NOMO-1 (cell line): Measurements from ENCODE around the gene CRYBA4.

Experiments
- DNase-seq, 2 experiments: peaks; one replicate each; lab custom pipeline; 2025; ENCODE audit not compliant: unreplicated experiment in 2 of 2; lab: John Stamatoyannopoulos, UW

The CRYBA4 gene

GRCh38 chr22:26620197-26620596 lies 1.6 kb upstream of the CRYBA4 start:
- DNase-seq: no peak

GRCh38 chr22:26623984-26624383 lies 2.2 kb downstream of the CRYBA4 start:
- DNase-seq: no peak

- no peak for DNase-seq
Observed at GRCh38 chr22:26624803-26625202, 3.0 kb downstream of the CRYBA4 start.

- no peak for DNase-seq
Observed at GRCh38 chr22:26629988-26630761, 8.4 kb downstream of the CRYBA4 start.

- DNase-seq: no peak
Observed at GRCh38 chr22:26631282-26631681, 9.5 kb downstream of the CRYBA4 start.

- no peak for DNase-seq
Observed at GRCh38 chr22:26632422-26633155, 10.8 kb downstream of the CRYBA4 start.

GRCh38 chr22:26634189-26634588 lies 12.4 kb downstream of the CRYBA4 start:
- DNase-seq: no peak

- no peak for DNase-seq
Observed at GRCh38 chr22:26635117-26635516, 13.4 kb downstream of the CRYBA4 start.

- no peak for DNase-seq
Observed at GRCh38 chr22:26636296-26636695, 14.5 kb downstream of the CRYBA4 start.

GRCh38 chr22:26642465-26643417 lies 21.0 kb downstream of the CRYBA4 start:
- no peak for DNase-seq

- no peak for DNase-seq
Observed at GRCh38 chr22:26643418-26644100, 21.8 kb downstream of the CRYBA4 start.

- no peak for DNase-seq
Observed at GRCh38 chr22:26646158-26646557, 24.4 kb downstream of the CRYBA4 start.

- DNase-seq: no peak
Observed at GRCh38 chr22:26648011-26648497, 26.3 kb downstream of the CRYBA4 start.

- DNase-seq: peak; percentile 66 to 83
Observed at GRCh38 chr22:26648528-26649388, 27.0 kb downstream of the CRYBA4 start.

GRCh38 chr22:26650722-26651421 lies 29.1 kb downstream of the CRYBA4 start:
- no peak for DNase-seq

GRCh38 chr22:26651815-26652214 lies 30.1 kb downstream of the CRYBA4 start:
- peak in 1 of 2 experiments; percentile 36 for DNase-seq

- DNase-seq: no peak
Observed at GRCh38 chr22:26656891-26657851, 35.4 kb downstream of the CRYBA4 start, which contains the start of gene MIAT. Gene MIAT, plus strand, starts transcription at chr22:26657588.

GRCh38 chr22:26658161-26658560 lies 36.4 kb downstream of the CRYBA4 start:
- DNase-seq: no peak
